ENCODE data around the gene ARHGAP24.
"Not testable (repeated sequence)": the region's sequence is repeated elsewhere in the genome, so short reads cannot be mapped to it uniquely, and the experiment has no call there.

Gene ARHGAP24

DNA sequence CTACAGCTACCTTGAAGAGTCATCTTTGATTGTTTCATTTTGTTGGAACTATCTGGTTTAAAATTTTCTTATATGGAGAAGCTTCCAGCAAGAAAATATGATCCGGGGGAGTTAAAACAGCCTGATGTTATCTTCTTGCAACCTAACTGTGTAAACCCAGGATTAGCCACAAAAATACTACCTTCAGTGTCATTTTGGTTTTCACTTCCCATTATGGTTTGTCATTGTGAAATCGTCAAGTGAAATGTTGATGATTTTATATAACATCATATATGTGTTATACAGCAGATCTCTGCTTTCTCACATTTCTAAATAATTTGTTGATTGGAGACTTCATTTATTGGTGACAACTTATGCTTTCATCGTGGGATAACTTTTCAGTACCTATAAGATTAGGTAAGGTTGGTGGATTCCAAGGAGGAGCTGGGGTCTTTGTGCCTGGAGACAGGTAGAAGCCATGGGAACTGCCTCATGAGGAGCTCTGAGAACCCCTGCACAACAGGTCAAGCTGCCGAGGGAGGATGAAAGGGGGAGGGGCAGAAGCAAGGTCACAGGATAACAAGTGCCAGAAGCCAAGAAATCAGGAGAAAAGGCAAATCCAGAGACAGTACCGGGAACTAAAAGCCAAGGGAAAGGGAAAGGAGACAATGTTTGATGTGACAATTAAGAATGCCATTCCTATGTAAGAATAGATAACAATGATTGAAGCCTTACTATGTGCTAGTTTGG lies 7.2 kb downstream of the ARHGAP24 start:
- DNase-seq (ENCODE audit: low read depth in 1 of 2, low spot score in 1 of 2), result no peak

- DNase-seq (ENCODE audit: low read depth in 1 of 2, low spot score in 1 of 2), result no peak
These were observed 11.6 kb downstream of the ARHGAP24 start for GRCh38 chr4:85486425-85487086.

DNA sequence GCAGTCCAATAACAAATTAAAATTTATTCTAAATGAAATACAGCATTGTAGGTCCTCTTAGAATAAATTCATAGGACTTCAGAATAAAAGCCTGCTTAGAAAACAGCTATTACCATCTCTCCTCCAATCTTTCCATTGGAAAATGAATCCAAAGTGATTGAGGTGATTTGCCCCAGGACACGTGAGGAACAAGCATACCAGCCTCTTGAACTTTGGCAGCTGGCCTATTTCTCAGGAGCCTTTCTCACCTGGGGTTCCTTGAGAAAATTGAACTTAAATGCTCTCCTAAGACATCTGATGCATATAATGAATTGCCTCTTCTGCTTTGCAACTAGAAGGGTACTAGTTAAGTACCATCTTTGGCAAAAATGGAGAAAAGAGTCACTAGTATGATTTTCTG lies 13.5 kb downstream of the ARHGAP24 start:
- no peak for DNase-seq (ENCODE audit: low read depth in 1 of 2, low spot score in 1 of 2)

DNA sequence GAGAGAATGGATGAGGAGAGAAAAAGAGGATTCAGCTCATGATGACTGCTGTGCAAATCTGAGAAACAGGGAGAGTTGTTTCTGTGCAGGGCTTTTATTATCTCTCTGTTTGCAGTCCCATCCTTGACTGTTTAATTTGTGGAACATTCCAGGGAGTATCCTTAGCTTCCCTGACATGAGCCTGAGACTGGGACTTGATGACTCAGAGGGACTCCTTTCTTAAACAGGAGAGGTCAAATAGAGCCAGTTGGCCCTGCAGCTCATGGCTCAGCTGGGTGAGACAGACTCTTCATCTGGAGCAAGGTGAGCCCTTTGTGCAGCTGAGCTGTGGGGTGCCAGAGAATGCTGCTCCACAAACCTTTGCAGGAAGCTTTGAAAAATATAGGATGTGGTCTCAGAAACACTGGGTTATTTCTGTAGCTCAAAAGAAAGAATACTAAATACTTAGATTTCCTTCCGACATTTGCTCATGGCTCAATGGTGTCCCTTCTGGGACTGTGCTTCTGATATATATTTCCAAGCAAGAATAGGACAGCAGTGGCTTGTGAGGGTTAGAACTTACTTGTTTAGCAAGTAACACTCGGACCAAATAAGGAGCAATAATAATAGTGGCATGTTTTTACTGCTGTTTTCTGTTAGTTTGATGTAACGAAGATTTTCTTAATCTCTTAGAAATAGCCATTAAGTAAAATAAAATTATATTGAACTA lies 14.5 kb downstream of the ARHGAP24 start:
- DNase-seq (ENCODE audit: low read depth in 1 of 2, low spot score in 1 of 2), result no peak

DNA sequence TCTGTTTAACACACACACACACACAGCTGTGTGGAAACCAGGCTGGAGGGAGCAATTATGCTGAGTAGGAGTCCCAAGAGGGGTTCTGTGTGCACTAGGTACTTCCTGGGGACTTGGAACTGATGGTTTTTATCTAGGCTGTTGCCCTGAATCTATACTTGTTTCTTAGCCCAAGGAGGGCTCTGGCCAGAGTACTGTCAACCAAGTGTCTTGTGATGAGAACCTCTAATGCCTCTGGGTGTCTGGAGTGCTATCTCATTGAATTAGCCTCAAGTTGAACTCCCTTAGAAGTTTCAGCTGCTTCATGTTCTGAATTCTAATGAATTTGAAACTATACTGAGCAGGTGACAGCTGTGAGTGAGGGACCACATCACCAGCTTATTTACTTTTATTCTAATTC lies 16.6 kb downstream of the ARHGAP24 start:
- DNase-seq (ENCODE audit: low read depth in 1 of 2, low spot score in 1 of 2), result no peak

GRCh38 chr4:85492336-85492735 lies 17.4 kb downstream of the ARHGAP24 start:
- DNase-seq (ENCODE audit: low read depth in 1 of 2, low spot score in 1 of 2), result no peak

- DNase-seq (ENCODE audit: low read depth in 1 of 2, low spot score in 1 of 2), result no peak
These were observed 20.7 kb downstream of the ARHGAP24 start for GRCh38 chr4:85495621-85496020.

DNA sequence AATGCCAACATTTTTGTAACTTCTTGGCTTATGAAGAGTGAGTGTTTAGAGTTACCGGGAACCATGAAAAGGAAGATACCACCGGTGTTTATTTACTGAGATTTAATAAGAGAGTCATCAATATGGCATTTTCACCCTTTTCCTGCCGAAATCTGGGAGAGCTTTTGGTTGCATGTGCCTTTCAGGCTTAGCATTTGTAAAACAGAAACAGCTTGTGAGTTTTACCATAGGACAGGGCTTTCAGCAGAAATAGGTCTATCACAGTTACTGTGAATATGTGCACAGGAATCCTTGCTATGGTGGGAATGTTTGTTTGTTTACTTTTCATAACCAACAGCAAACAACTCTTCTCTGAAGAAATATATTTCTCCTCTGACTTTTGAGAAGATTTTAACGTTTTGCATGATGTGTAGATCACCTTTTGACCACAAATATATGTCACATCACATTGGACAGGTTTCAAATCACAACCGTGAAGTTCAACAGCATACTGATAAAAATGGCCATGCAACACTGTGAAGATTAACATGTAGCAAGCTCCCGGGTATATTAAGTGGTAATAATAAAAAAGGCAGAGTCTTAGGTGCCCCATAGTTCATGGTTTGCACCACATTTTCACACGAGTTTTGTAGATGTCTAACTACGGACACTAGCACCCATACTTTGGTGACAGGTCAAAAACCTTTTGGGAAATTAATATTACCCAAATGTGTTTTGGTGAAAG lies 21.3 kb downstream of the ARHGAP24 start:
- no peak for DNase-seq (ENCODE audit: low read depth in 1 of 2, low spot score in 1 of 2)

GRCh38 chr4:85496933-85497332 lies 22.0 kb downstream of the ARHGAP24 start:
- DNase-seq (ENCODE audit: low read depth in 1 of 2, low spot score in 1 of 2), result no peak

DNA sequence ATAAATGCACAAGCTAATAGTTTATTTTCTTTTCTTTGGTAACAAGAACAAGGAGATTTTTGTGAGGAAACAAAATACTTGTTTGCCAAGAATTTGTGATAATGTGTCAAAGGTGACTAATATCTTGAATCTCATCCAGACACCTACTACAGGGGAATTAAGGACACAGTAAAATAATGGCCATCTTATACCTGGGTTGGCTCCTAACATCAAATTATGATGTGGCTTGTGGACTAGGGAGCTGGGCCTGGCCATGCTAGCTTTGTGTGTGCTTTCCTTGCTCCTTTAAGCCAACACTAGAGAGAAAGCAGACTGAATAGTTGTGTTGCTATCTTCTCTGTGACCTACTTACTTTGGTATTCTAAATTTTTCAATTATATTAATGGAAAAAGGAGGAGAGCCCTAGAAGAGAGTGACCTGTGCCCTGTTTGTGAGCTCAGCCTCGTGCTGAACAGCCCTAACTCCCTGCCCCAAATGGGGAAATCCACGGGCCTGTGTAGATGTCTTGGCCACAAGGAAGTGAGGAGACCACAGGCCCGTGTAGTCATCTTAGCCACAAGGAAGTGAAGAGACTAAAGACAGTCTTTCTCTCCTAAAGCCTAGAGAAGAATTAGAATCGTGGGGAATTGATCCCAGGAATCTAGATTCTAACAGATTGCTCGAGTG lies 23.3 kb downstream of the ARHGAP24 start:
- no peak for DNase-seq (ENCODE audit: low read depth in 1 of 2, low spot score in 1 of 2)

- DNase-seq (ENCODE audit: low read depth in 1 of 2, low spot score in 1 of 2), result no peak
These were observed 24.6 kb downstream of the ARHGAP24 start for GRCh38 chr4:85499573-85499972.

DNA sequence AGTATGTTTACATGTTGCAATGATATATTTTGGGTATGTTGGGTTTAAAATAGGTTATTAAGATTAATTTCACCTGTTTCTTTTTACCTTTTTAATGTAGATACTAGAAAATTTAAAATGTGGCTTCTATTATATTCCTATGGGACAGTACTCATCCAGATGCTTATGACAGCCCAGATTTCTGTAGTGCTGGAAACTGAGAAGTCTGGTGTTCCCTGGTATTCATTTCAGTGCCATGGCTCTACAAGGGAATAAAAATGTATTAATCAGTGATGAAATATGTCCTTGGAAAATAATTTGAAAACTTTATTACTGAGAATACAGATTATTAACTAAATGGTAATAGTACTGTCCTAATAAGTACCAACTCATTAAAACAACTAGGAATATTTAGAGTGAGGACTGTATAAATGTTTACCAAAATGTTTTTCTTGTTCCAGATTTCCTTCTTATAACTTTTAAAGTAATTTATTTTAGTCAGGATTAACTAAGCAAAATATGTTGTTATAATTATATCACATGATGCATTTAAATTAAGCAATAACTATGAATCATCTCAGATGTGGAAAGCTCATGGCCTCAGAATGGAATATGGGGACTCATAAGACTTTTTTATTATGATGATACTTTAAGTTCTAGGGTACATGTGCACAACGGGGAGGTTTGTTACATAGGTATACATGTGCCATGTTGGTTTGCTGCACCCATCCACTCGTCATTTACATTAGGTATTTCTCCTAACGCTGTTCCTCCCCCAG lies 25.3 kb downstream of the ARHGAP24 start:
- no peak for DNase-seq (ENCODE audit: low read depth in 1 of 2, low spot score in 1 of 2)

DNA sequence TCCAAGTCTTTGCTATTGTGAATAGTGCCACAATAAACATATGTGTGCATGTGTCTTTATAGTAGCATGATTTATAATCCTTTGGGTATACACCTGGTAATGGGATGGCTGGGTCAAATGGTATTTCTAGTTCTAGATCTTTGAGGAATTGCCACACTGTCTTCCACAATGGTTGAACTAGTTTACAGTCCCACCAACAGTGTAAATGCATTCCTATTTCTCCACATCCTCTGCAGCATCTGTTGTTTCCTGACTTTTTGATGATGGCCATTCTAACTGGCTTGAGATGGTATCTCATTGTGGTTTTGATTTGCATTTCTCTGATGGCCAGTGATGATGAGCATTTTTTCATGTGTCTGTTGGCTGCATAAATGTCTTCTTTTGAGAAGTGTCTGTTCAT lies 26.2 kb downstream of the ARHGAP24 start:
- DNase-seq (ENCODE audit: low read depth in 1 of 2, low spot score in 1 of 2), result not testable (repeated sequence)

DNA sequence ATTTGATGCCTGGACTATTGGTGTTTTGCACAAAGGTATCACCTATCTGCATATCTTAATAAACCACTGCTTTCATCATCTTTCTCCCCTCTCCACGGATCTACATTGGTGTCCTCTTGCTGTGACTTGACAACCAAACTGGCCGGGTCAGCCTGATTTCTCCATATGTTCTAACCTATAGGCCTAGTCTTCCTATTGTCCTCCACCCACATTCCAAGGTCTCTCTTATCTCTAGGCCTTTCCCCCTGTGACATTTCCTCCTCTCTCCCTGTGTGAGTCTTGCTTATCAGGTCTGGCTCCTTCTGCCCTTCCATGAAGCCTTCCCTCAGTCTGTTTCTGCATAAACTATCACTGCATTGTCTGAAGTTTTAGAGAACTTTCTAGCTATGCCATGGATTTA lies 33.7 kb downstream of the ARHGAP24 start:
- DNase-seq (ENCODE audit: low read depth in 1 of 2, low spot score in 1 of 2), result no peak

DNA sequence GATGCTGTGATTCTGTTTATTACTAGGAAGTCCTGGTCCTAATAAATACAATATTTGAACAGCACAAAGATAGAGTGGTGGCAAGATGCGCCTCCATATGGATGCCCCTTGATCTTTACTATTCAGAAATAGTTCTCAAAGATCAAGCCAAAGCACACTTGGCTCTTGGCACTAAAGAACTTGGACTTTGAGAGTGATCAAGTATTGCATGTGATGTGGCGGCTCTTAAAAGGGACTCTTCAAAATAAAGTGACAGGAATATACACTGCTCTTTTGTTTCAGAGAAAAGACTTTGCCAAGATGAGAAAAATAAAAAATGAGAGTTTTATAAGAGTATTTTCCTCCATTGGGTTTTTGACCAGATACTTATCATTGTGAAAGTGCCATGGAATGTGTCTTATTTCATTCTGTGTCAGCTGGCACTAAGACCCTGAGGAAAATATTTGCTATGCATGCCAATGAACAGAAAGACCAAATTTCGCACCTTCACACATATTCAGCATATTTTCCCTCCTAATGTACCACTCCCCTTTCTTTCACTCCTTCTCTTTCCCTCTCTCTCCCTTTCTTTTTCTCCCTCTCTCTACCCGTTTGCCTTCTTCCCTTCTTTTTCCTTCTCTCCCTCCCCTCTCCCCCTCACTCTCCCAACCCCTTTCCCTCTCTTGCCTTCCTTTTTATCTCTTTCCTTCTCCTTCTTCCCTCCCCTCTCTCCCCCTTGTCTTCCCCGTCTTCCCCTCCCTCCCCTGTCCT lies 35.1 kb downstream of the ARHGAP24 start:
- no peak for DNase-seq (ENCODE audit: low read depth in 1 of 2, low spot score in 1 of 2)

- DNase-seq (ENCODE audit: low read depth in 1 of 2, low spot score in 1 of 2), result no peak
These were observed 35.7 kb downstream of the ARHGAP24 start for GRCh38 chr4:85510632-85510984.

- DNase-seq (ENCODE audit: low read depth in 1 of 2, low spot score in 1 of 2), result no peak
These were observed 37.7 kb downstream of the ARHGAP24 start for GRCh38 chr4:85512446-85513205.

GRCh38 chr4:85514117-85514516 lies 39.2 kb downstream of the ARHGAP24 start:
- DNase-seq (ENCODE audit: low read depth in 1 of 2, low spot score in 1 of 2), result no peak

DNA sequence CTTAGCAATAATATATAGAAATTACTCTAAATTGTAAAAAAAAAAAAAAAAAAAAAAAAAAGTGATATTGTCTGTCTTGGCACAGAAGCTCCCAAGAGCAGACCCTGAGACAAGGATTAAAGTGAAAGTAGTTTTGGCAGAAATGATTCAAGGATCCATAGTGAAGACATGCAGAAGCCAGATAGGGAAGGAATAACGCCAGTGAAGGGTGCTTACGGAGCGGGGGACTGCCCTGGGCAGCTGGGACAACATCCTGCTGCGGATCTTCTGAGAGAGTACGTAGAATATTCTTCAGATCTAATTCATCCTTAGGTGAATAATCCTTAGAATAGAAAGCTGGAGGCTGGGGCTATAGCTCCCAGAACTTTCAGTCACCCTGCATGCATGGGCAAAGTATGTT lies 39.8 kb downstream of the ARHGAP24 start:
- no peak for DNase-seq (ENCODE audit: low read depth in 1 of 2, low spot score in 1 of 2)

Data from activated T-helper 1 cell treated with anti-CD3 and anti-CD28 coated beads, Interleukin-2, amount 50 U/mL, for 16 hours (primary cell).